ENCODE results near the gene KIF26A. TPM values are rescaled to one million over a fixed set of nuclear protein-coding genes. Genes with fewer than 3 reads are reported as not detected.

Gene KIF26A
- total RNA-seq, 1 donor from 2014 or later = 15.0 TPM

DNA sequence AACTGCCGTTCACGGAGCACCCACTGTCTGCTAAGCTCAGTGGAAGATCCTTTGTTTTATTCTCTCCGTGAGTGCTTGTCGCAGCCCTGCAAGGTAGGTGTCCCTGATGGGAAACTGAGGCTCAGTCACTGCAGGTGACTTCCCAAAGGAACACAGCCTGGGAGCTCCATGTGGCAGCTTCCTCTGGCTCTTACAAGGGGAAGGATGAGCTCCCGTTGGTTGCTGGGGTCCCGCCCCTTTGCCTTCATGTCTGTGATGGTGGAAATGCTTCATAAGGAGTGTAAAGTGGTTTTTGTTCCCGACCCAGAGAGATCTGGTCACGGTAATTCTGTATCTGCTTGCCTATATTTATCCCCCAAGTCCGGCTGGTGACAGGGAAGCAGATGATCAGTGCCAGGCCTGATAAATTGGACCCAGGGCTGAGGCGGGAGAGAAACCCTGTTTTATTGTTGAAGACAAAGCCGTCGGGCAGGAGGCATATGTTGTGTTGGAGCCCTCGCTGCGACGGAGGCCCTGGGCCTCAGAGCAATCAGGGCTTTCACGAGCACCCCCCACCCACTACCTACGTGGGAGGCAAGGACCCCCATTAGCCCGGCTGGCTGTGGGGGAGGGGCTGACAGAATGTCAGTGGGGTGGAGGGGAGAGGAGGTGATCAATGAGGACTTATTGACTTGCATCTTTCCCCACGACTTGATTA is 91.9 kb downstream of the KIF26A start:
- Mint-ChIP-seq H3K4me1 (peaks cover 9% of the 10 kb centered on the region), H3K9me3 (peaks cover 14% of the 10 kb centered on the region), H3K36me3 (ENCODE audit: low read depth) (peaks cover 4% of the 10 kb centered on the region), H3K27me3 (ENCODE audit: low read depth) (no peaks in the 10 kb centered on the region), H3K4me3 (peak overlapping the region; percentile 37), H3K27ac (ENCODE audit: unreplicated experiment) (peak overlapping the region; percentile 95)
- TF ChIP-seq CTCF (conservative IDR thresholded peaks at IDR 0.05) = no peak
- DNase-seq (ENCODE audit: low read depth, low spot score) = no peak

Small RNAs within 50 kb of the gene (microRNA-seq; reads per million reads assigned to microRNA genes)
- not detected for gene MIR203A
- gene MIR203B = not detected

Other genes with a start within 250 kb of the KIF26A start
- not detected in 2 replicates for gene TDRD9, start 210.1 kb upstream of the KIF26A start, total RNA-seq
- not detected in 2 replicates for gene RD3L, start 196.1 kb upstream of the KIF26A start, total RNA-seq
- not detected in 2 replicates for gene ASPG, start 52.9 kb upstream of the KIF26A start, total RNA-seq